ENCODE measurements around the gene COL5A1.

Gene COL5A1

DNA sequence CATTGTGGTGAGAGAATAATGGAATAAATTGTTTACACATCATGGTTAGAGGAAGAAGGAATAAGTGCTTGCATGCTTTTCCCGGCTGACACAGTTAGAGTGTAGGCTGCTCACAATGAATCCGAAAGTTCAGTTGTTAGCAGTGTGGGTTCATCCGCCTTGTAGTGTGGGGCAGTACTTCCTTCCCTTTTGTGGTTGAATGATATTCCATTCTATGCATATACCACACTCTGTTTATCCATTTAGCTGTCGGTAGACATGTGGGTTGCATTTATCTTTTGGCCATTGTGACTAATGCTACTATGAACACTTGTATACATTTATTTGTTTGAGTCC lies 84.0 kb downstream of the COL5A1 start:
- H3K4me1 Mint-ChIP-seq, result peaks cover 6% of the 10 kb centered on the region

DNA sequence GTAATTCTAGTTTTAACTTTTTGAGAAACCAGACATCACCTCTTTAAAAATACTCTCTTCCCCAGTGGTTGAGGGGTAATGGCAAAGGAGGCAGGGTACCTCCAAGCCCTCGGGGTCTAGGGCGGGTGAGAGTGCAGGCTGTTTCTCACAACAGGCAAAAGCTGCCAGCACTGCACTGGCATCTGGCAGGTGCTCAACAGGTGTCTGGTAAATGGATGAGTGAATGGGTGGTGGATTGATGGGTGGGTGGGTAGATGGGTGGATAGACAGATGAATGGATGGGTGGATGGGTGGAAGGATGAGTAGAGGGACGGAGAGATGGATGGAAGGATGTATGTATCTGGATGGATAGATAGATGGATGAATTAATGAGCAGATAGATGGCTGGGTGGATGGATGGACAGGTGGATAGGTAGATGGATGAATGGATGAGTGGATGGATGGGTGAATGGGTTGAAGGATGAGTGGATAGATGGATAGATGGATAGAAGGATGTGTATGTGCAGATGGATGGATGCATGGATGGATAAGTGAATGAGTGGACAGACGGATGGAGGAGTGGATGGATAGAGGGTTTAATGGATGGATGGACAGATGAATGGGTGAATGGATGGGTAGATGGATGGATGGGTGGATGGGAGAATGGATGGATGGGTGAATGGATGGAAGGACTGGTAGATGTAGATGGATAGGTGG lies 84.6 kb downstream of the COL5A1 start:
- TF ChIP-seq, protein P1, sequence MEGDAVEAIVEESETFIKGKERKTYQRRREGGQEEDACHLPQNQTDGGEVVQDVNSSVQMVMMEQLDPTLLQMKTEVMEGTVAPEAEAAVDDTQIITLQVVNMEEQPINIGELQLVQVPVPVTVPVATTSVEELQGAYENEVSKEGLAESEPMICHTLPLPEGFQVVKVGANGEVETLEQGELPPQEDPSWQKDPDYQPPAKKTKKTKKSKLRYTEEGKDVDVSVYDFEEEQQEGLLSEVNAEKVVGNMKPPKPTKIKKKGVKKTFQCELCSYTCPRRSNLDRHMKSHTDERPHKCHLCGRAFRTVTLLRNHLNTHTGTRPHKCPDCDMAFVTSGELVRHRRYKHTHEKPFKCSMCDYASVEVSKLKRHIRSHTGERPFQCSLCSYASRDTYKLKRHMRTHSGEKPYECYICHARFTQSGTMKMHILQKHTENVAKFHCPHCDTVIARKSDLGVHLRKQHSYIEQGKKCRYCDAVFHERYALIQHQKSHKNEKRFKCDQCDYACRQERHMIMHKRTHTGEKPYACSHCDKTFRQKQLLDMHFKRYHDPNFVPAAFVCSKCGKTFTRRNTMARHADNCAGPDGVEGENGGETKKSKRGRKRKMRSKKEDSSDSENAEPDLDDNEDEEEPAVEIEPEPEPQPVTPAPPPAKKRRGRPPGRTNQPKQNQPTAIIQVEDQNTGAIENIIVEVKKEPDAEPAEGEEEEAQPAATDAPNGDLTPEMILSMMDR (IDR thresholded peaks at IDR 0.05; ENCODE audit: unreplicated experiment in 3 of 3), result no peak
- Mint-ChIP-seq H3K36me3 (ENCODE audit: low read depth) (peaks cover 23% of the 10 kb centered on the region), H3K4me3 (no peak overlapping the region), H3K27ac (no peak overlapping the region), H3K4me1 (peaks cover 6% of the 10 kb centered on the region), H3K27me3 (ENCODE audit: low read depth) (no peaks in the 10 kb centered on the region), H3K9me3 (no peaks in the 10 kb centered on the region)

More for the DNA sequence above, 84.0 kb downstream of the COL5A1 start:
- Mint-ChIP-seq H3K9me3 (no peaks in the 10 kb centered on the region), H3K27ac (no peak overlapping the region), H3K4me3 (no peak overlapping the region), H3K27me3 (ENCODE audit: low read depth) (no peaks in the 10 kb centered on the region), H3K36me3 (ENCODE audit: low read depth) (peaks cover 19% of the 10 kb centered on the region)
- TF ChIP-seq, protein P1 (IDR thresholded peaks at IDR 0.05; ENCODE audit: unreplicated experiment in 3 of 3), result no peak

DNA sequence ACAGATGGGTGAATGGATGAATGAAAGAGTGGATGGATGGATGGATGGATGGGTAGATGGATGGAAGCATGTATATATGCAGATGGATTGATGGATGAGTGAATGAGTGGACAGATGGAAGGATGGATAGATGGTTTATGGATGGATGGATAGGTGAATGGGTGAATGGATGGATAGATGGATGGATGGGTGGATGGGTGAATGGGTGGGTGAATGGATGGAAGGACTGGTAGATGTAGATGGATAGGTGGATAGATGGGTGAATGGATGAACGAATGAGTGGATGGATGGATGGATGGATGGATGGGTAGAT lies 85.1 kb downstream of the COL5A1 start:
- no peak overlapping the region for H3K27ac Mint-ChIP-seq
- H3K27me3 Mint-ChIP-seq (ENCODE audit: low read depth), result peaks cover under 1% of the 10 kb centered on the region
- H3K4me1 Mint-ChIP-seq, result peaks cover 6% of the 10 kb centered on the region
- no peak overlapping the region for H3K4me3 Mint-ChIP-seq
- TF ChIP-seq, protein P1 (IDR thresholded peaks at IDR 0.05; ENCODE audit: unreplicated experiment in 3 of 3), result no peak
- peaks cover 24% of the 10 kb centered on the region for H3K36me3 Mint-ChIP-seq (ENCODE audit: low read depth)
- no peaks in the 10 kb centered on the region for H3K9me3 Mint-ChIP-seq

DNA sequence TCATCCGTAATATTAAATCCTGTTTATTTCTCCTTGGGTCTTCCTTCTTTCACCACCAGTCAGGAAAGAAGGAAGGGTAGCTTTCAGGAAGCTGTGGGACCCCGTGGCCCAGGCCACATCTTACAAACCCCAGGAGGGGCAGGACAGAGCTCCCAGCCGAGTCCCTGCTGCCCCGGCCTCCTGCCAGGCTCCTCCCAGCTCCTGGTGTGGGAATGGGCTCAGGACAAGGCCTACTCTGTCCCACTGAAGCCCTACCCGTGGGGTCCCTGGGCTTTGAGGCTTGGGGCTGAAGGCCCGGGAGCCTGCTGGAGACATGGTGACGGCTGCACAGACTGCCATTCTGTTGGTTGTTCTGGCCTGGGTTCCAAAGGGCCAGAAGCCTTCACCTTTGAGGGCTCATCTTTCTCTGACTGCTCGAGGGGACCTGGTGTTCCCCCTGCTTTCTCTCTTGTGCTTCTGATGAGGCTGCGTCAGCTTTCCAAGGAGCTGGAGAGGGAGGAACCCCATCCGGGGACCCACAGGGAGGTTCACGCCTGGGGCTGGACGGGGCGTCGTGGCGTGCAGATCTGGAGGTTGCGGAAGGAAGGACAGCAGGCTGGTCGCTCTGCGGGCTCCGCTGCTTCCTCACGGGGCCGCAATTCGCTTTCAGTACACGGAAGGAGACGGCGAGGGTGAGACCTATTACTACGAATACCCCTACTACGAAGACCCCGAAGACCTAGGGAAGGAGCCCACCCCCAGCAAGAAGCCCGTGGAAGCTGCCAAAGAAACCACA lies 86.6 kb downstream of the COL5A1 start:
- TF ChIP-seq, protein P1 (IDR thresholded peaks at IDR 0.05; ENCODE audit: unreplicated experiment in 3 of 3), result no peak
- Mint-ChIP-seq H3K4me3 (no peak overlapping the region), H3K4me1 (peaks cover 5% of the 10 kb centered on the region), H3K9me3 (no peaks in the 10 kb centered on the region), H3K36me3 (ENCODE audit: low read depth) (peaks cover 26% of the 10 kb centered on the region), H3K27ac (no peak overlapping the region), H3K27me3 (ENCODE audit: low read depth) (peaks cover 4% of the 10 kb centered on the region)

DNA sequence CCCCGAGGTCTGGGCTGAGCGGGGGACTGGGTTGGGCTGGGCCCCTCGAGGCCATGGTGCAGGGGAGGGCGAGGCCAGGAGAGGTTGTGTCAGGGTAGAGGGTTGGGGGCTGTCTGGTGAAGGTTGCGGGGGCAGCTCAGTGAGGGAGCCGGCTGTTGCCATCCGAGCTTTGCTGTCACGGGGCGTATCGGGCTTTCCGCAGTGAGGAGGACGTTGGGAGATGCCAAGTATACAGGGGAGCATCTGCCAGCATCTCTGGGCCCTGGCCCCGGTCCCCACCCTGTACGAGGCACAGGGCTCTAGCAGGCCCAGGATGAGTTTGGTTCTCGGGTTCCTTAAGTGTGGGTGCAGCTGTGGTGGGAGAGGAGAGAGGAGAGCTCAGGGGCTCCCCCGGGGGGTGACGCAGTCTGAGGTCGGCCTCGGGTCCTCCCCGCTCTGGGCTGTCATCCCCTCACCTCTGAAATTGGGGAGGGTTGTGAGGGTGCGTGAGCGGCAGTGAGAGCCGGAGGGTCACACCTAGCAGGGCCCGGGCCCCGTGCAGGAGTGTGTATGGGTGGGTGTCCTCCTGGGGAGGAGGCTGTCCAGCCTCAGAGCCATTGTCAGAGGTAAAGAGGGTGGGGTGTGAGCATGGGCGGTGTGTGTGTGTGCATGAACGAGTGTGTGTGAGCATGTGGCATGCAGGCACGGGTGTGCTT lies 87.3 kb downstream of the COL5A1 start:
- H3K27me3 Mint-ChIP-seq (ENCODE audit: low read depth), result peaks cover 4% of the 10 kb centered on the region
- H3K4me1 Mint-ChIP-seq, result peaks cover 12% of the 10 kb centered on the region
- H3K4me3 Mint-ChIP-seq, result no peak overlapping the region
- no peak overlapping the region for H3K27ac Mint-ChIP-seq
- no peaks in the 10 kb centered on the region for H3K9me3 Mint-ChIP-seq
- peaks cover 26% of the 10 kb centered on the region for H3K36me3 Mint-ChIP-seq (ENCODE audit: low read depth)
- TF ChIP-seq, protein P1 (IDR thresholded peaks at IDR 0.05; ENCODE audit: unreplicated experiment in 3 of 3), result no peak

Data from nephron (organoid).